Esophagus muscularis mucosa (tissue), 4 donors: ENCODE results near the gene CDNF. TPM values are rescaled to one million over a fixed set of nuclear protein-coding genes. Genes with fewer than 3 reads are reported as not detected.
A peak's percentile ranks its signal among the peaks of the same experiment; 100 is the strongest.

ENCODE experiments used
- DNase-seq: peaks from one replicate; pipeline ENCODE4 v3.0.0-alpha.2; 2017; ENCODE audit errors: extremely low spot score
- H3K27ac ChIP-seq, 4 donors: fragments of 200-600 bp; sonication (generic); replicated peaks in 1 of 4; 1 replicate in 3 of 4; 2 replicates in 1 of 4; pipeline ENCODE4 v1.5.1; 2016 to 2019; ENCODE audit warnings: mild to moderate bottlenecking in 1 of 4
- H3K27me3 ChIP-seq, 4 donors: fragments of 200-600 bp; sonication (generic); one replicate each; pipeline versions ENCODE4 v1.5.1 to v1.6.0; 2016 to 2019
- H3K36me3 ChIP-seq, 4 donors: fragments of 200-600 bp; sonication (generic); one replicate each; pipeline ENCODE4 v1.5.1; 2016 to 2019
- H3K4me1 ChIP-seq, 4 donors: fragments of 200-600 bp; sonication (generic); one replicate each; pipeline ENCODE4 v1.5.1; 2016 to 2019
- H3K4me3 ChIP-seq, 4 donors: fragments of 200-600 bp; sonication (generic); 1 replicate in 2 of 4; 2 replicates in 2 of 4; pipeline ENCODE4 v1.5.1; 2016 to 2019; ENCODE audit warnings: mild to moderate bottlenecking in 4 of 4, moderate library complexity in 1 of 4
- H3K9me3 ChIP-seq, 4 donors: fragments of 200-600 bp; sonication (generic); 1 replicate in 3 of 4; 2 replicates in 1 of 4; pipeline ENCODE4 v1.5.1; 2016 to 2019
- EP300 ChIP-seq: sonication (generic); formaldehyde crosslinking; IDR thresholded peaks from one replicate; pipeline ENCODE4 v1.6.1; 2017; ENCODE audit warnings: antibody characterized with exemption
- POLR2A ChIP-seq: fragments of 450-650 bp; IDR thresholded peaks from one replicate; pipeline ENCODE4 v1.6.1; 2017; ENCODE audit warnings: antibody characterized with exemption, moderate library complexity, mild to moderate bottlenecking, low read depth
- POLR2AphosphoS5 ChIP-seq, 2 donors: sonication (generic); formaldehyde crosslinking; IDR thresholded peaks; one replicate each; pipeline ENCODE4 v1.6.1; 2017; ENCODE audit warnings: antibody characterized with exemption in 2 of 2
- WGBS: methylation state at CpG from one replicate; pipeline ENCODE4 v1.1.5; 2018; 5-methylcytosine and 5-hydroxymethylcytosine counted together
- intact Hi-C: fragments of 100-400 bp; cut with DNase I; formaldehyde crosslinking; loops from one replicate; pipeline ENCODE4 v1.15.1; 2023
- total RNA-seq, 4 donors: library from RNA; depleted of rRNA; stranded (reverse); fragments of >200 nt; gene quantifications; one replicate each; pipeline versions ENCODE4 v1.1.0 to v1.2.1, GENCODE V29; 2016
- TF ChIP-seq, protein P1 (sequence below), 3 experiments: fragments of 200-600 bp in 2 of 3; fragments of 450-650 bp in 1 of 3; sonication (generic) in 2 of 3; IDR thresholded peaks; one replicate each; pipeline ENCODE4 v1.5.1; 2017 to 2019; ENCODE audit warnings: antibody characterized with exemption in 3 of 3, mild to moderate bottlenecking in 2 of 3, moderate library complexity in 1 of 3

The CDNF gene
- total RNA-seq, 4 donors from 2014 or later = 0.45 to 3.7 (median 0.67) TPM

DNA sequence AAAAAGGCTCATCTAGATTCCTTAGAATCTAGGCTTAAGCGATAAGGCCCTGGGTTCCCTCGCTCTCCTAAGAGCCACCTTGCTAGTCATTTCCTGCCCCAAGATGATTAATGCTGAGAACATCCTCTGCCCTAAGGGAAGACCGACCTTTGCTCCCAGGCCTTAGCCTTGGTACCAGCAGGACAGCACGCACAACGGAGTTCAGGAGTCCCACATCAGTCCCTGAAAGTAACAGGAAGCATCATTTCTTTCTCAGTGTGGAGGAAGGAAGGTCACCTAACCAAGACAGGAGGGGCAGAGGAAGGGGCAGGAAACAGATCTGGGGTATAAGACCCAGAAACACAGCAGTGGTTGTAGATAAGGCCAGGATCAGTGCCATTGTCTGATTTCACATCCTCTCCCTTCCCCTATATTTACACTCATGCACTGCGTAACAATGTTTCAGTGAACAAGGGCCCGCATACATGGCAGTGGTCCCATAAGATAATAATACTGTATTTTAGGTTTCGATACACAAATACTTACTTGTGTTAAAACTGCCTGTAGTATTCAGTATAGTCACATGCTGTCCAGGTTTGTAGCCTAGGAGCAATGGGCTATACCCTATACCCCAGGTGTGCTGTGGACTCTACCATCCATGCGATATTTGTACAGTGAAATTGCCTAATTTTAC, 55.0 kb downstream of the CDNF start:
- Histone ChIP-seq H3K27ac (no peak overlapping the region), H3K27me3 (no peaks in the 10 kb centered on the region), H3K4me3 (no peak overlapping the region), H3K36me3 (no peaks in the 10 kb centered on the region), H3K4me1 (peaks cover 0 to 10% (median 6%) of the 10 kb centered on the region in 4 donors), H3K9me3 (peaks cover 0 to 6% (median 0%) of the 10 kb centered on the region in 4 donors)
- intact Hi-C loops = no loop called here
- WGBS = 78% methylated on average over 9 of the region's 9 CpGs
- peak; percentile 87 for DNase-seq
- no peak for TF ChIP-seq EP300
- TF ChIP-seq POLR2A = no peak
- peak in 1 of 2 donors; percentile 69 for TF ChIP-seq POLR2AphosphoS5 (IDR thresholded peaks at IDR 0.05)
- TF ChIP-seq, protein P1, sequence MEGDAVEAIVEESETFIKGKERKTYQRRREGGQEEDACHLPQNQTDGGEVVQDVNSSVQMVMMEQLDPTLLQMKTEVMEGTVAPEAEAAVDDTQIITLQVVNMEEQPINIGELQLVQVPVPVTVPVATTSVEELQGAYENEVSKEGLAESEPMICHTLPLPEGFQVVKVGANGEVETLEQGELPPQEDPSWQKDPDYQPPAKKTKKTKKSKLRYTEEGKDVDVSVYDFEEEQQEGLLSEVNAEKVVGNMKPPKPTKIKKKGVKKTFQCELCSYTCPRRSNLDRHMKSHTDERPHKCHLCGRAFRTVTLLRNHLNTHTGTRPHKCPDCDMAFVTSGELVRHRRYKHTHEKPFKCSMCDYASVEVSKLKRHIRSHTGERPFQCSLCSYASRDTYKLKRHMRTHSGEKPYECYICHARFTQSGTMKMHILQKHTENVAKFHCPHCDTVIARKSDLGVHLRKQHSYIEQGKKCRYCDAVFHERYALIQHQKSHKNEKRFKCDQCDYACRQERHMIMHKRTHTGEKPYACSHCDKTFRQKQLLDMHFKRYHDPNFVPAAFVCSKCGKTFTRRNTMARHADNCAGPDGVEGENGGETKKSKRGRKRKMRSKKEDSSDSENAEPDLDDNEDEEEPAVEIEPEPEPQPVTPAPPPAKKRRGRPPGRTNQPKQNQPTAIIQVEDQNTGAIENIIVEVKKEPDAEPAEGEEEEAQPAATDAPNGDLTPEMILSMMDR (IDR thresholded peaks at IDR 0.05) = no peak

DNA sequence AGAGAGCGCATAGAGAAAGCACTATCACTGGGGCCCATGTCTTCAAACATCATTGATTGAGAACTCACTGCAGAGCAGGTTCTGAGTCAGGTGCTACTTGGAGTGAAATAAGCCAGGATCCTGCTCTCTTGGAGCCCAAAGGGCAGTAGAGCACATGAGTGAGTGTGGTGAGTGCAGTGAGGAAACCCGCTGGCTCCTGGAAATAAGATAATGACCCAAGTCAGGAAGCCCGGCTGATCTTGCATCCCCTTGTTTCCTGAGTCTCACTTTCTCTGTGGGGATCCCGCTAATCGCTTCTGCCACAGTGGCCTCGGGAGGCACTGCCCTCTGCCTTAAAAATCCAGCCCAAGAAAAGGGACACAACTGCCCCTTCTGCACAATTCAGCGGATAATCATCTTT, 56.1 kb downstream of the CDNF start:
- Histone ChIP-seq H3K36me3 (no peaks in the 10 kb centered on the region), H3K9me3 (peaks cover 0 to 6% (median 0%) of the 10 kb centered on the region in 4 donors), H3K27me3 (no peaks in the 10 kb centered on the region), H3K27ac (no peak overlapping the region), H3K4me3 (no peak overlapping the region), H3K4me1 (peaks cover 0 to 10% (median 6%) of the 10 kb centered on the region in 4 donors)
- 73% methylated on average over 7 of the region's 7 CpGs for WGBS
- intact Hi-C loops = no loop called here
- TF ChIP-seq EP300 = no peak
- no peak for TF ChIP-seq POLR2AphosphoS5 (IDR thresholded peaks at IDR 0.05)
- TF ChIP-seq, protein P1 (IDR thresholded peaks at IDR 0.05) = no peak
- TF ChIP-seq POLR2A = no peak
- peak; percentile 89 for DNase-seq

DNA sequence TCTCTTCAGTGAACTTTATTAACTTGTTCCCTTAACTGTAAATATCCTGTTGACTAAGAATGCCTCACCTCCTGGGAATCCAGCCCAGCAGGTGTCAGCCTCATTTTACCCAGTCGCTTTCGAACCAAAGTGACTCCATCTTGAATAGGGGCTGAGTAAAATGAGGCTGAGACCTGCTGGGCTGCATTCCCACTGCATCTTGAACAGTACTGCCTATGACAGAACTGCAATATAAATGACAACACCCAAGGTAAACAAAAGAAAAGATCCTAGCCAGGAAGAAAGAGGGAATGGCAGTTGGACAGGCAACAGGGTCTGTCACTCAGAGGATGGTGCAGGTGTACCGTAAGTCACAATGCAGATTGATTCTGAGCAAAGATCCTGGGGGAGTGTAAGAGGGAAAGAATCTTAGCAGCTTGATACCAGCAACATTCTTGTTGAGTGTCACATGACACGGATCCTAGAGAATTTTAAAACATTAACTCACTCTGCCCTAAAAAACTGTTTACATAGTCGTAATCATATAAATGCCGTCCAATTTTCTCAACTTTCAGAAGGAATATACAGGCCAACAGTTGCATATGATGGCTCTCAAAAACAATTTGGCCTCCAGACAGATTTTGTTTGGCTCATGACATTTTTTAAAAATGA, 58.7 kb downstream of the CDNF start:
- Histone ChIP-seq H3K27me3 (no peaks in the 10 kb centered on the region), H3K4me3 (no peak overlapping the region), H3K9me3 (no peaks in the 10 kb centered on the region), H3K4me1 (peaks cover 0 to 10% (median 6%) of the 10 kb centered on the region in 4 donors), H3K27ac (peak overlapping the region in 1 of 4 donors; percentile 11), H3K36me3 (no peaks in the 10 kb centered on the region)
- peak; percentile 31 for DNase-seq
- 58% methylated on average over 6 of the region's 6 CpGs for WGBS
- intact Hi-C loops = no loop called here
- TF ChIP-seq EP300 = no peak
- TF ChIP-seq POLR2A = no peak
- TF ChIP-seq, protein P1 (IDR thresholded peaks at IDR 0.05) = no peak
- no peak for TF ChIP-seq POLR2AphosphoS5 (IDR thresholded peaks at IDR 0.05)

DNA sequence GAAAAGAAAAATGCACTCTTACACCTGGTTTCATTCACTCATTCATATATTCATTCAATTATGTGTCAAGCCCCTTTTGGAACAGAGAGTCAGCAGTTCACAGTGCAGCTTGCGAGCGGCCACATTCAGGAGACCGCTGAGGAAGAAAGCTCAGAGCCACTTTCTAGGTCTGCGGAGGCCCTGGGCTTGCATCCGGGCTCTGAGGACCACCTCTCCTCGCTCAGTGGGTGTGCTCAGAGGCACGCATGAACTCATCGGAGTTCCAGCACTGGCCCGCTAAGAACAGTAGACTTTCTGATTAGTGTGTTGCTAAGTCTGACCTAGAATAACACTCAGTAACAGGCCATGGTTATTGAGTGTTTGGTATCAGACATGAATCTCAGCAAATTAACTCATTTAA, 61.3 kb downstream of the CDNF start:
- peak; percentile 60 for DNase-seq
- WGBS = 98% methylated on average over 5 of the region's 9 CpGs
- Histone ChIP-seq H3K27me3 (no peaks in the 10 kb centered on the region), H3K4me3 (no peak overlapping the region), H3K4me1 (peaks cover 0 to 10% (median 6%) of the 10 kb centered on the region in 4 donors), H3K36me3 (no peaks in the 10 kb centered on the region), H3K9me3 (no peaks in the 10 kb centered on the region), H3K27ac (no peak overlapping the region)
- intact Hi-C loops = no loop called here
- TF ChIP-seq EP300 (no peak), POLR2A (no peak), POLR2AphosphoS5 (IDR thresholded peaks at IDR 0.05) (no peak)
- TF ChIP-seq, protein P1 (IDR thresholded peaks at IDR 0.05) = no peak
